ENCODE results near the gene SLC27A1.
"Not testable (repeated sequence)": the region's sequence is repeated elsewhere in the genome, so short reads cannot be mapped to it uniquely, and the experiment has no call there.

SLC27A1 gene

DNA sequence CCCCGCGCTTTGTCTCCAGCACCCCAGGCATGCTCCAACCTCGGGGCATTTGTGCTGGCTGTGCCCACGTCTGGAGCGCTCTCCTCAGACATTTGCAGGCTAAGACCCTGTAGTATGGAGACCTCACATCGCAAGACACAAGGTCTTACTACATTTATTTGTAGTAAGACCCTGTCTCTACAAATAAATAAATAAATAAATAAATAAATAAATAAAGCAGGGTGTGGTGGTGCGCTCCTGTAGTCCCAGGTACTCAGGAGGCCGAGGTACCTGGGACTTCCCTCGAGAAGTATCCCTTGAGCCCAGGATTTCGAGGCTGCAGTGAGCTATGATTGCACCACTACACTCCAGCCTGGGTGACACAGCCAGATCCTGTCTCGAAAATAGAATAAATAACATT lies 14.2 kb upstream of the SLC27A1 start:
- DNase-seq (ENCODE audit: low read depth) = no peak

DNA sequence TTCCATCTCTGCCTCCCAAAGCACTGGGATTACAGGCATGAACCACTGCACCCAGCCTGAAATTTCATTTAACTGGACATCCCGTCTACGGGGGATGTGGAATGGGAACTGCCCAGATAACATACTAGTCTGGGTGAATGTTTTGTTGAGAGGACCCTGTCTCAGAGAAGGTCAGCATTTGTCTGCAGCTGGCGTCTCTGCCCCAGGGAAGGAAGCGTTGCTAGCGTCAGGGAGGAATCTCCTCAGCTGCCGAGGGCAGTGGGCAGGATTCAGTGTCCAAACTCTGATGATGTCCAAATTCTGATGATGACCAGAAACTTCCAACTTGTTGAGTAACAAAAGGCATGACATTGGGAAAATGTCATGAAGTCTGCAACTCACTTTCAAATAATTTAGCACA lies 12.7 kb upstream of the SLC27A1 start:
- DNase-seq (ENCODE audit: low read depth) = no peak

DNA sequence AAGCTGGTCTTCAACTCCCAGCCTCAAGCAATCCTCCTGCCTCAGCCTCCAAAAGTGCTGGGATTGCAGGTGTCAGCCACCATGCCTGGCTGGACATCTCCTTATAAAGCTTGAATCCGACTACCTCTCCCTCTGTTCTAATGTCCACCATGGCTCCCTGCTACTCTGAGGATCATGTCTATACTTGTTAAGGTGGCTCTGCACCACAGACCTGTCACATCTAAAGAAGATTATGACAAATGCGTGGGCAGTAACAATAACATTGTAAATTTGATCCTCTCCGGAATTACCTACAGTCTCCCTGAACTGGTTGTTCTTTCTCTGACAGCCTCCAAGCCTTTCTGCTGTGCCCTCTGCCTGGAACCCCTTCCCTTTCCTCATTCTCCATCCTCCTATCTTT lies 11.4 kb upstream of the SLC27A1 start:
- DNase-seq (ENCODE audit: low read depth) = no peak

DNA sequence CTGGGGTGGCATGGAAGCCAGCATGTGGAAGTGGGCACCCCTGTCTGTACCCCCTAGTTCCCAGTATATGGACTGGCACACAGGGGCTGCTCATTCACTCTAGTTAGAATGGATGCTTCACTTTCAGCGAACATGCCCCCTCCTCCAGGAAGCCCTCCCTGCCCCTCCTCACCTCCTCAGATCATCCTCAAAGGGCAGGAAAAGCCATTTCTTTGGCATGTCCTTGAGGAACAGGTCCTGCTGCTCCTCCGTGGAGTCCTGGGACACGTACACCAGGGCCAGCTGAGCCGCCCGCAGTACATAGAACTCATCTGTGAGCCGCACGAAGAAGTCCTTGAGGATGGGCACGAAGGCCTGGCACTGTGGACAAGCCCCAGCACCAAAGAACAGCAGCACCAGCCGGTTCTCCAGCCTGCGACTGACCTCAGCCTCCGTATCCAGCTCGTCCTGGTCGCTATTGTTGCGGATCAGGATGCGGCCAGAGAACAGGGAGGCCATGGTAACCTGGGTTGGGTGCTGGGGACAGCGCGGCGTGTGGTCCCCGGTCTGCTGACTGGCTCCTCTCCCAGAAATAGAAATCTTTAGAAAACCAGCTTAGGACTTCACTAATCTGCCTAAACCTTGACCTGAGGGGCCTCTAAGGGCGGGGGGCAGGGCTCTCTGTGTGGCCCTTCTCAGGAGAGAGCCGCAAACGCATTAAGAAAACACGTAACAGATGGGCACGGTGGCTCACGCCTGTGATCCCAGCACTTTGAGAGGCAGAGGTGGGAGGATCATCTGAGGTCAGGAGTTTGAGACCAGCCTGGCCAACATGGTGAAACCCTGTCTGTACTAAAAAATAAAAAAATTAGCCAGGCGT lies 9.7 kb upstream of the SLC27A1 start, which contains the start of gene NXNL1:
NXNL1 (minus strand) TSS at position 555 of the 859 bp plus-strand sequence; CDS start at position 498, 57 bp downstream.
- no peak for DNase-seq (ENCODE audit: low read depth)

DNA sequence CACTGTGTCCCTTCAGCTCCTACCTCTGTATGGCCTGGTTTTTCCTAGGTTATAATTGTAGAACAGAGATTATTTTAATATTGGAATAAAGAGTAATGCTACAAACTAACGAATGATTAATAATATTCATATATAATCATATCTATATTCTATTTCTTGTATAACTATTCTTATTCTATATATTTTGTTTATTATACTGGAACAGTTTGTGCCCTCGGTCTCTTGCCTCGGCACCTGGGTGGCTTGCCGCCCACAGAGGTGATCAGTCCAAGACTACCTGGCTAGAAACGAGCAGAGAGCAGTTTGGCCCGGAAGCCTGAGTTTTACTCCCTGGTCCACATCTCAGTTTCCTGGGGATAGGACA lies 3.9 kb upstream of the SLC27A1 start:
- no peak for DNase-seq (ENCODE audit: low read depth)

DNA sequence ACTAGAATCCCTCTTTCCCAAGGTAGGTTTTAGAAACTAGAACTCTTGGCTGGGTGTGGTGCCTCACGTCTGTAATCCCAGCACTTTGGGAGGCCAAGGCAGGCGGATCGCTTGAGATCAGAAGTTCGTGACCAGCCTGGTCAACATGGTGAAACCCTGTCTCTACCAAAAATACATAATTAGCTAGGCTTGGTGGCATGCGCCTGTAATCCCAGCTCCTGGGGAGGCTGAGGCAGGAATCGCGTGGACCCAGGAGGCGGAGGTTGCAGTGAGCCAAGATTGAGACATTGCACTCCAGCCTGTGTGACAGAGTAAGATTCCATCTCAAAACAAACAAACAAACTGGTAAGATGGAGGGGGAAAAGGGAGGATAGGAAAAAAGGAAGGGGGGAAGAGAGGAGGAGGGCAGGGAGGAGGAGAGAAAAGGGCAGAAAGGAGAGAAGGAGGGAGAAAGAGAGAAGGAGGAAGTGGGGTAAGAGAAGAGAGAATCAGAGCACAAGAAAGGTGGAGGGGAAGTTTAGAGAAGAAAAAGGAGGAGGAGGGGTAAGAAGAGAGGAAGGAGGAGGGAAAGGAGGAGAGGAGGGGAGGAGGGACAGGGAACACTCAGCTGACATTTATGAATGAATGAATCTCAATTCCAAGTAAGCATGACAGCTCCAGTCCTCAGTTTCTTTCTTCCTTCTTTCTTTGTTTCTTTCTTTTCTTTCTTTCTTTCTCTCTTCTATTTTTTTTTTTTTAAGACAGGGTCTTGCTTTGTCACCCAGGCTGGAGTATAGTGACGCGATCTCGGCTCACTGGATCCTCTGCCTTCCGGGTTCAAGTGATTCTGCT lies 2.6 kb upstream of the SLC27A1 start:
- DNase-seq (ENCODE audit: low read depth) = no peak

DNA sequence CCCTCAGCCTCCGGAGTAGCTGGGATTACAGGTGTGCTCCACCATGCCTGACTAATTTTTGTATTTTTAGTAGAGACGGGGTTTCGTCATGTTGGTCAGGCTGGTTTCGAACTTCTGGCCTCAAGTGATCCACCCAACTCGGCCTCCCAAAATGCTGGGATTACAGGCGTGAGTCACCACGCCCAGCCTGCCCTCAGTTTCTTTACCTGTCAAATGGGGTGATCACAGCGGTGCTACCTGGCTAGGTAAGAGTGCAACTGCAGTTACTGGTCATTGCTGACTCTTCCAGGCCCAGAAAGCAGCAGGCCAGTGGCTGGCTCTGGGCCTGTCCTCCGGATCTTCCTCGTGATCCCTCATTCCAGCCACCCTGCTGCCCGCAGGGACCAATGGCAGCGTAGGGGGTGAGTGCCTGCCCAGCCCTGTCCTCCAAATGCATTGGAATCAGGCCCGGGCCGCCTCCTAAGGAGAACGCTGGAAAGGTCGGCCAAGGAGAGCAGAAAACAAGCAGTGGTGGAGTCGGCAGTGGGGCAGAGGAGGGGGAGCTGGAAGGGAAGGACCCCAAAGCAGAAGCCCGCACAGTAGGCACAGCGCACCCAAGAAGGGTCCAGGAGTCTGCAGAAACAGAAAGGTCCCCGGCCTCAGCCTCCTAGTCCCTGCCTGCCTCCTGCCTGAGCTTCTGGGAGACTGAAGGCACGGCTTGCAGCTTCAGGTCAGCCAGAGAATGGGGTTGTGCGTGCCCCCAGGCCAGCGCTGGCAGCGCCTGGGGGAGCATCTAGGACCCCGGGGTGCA lies 1.8 kb upstream of the SLC27A1 start:
- no peak for DNase-seq (ENCODE audit: low read depth)

DNA sequence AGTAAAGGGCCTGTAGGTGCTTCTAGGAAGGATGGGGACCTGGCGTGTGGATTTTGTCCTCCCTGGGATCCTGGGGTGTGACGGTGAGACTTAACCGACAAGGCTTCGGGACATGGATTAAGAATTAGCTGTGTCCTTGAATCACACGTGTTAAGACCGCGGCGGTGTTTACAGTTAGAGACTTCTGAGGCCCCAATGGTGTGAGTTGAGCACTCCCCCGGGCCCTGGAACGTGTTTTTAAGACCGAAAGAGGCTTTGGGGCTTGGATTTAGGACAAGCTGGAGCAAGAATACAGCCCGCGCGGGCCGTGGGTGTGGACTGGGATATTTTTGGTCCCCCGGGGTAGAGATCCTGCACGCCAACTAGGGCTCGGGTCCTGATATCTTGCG lies 1.2 kb upstream of the SLC27A1 start:
- no peak for DNase-seq (ENCODE audit: low read depth)

DNA sequence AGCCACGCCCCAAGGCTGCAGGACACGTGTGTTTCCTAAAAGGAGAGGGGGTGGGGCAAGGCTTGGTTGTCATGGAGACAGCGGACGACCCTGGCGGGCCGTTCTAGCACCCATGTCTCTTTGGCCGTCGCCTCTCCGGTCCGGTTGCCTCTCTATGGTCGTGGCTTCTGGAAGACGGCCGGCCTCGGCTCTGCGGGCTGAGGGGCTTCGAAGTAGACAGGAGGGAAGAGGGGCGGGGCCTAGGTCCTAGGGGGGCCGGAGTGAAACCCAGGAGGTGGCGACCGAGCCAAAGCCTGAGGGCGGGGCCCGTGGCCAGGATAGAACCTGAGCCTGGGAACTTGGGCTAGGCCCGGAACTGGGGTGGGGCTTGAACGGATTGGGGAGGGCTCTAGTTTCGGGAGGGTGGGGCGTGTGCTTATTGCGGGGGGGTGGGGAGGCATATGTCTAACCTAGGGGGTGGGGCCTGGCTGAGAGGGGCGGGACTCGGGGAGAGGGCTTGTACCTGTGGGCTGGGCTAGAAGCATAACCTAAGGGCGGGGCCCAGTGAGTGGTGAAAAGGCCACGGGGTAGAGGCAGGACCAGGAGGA lies 750 bp upstream of the SLC27A1 start:
- peak; percentile 97 for DNase-seq (ENCODE audit: low read depth)

DNA sequence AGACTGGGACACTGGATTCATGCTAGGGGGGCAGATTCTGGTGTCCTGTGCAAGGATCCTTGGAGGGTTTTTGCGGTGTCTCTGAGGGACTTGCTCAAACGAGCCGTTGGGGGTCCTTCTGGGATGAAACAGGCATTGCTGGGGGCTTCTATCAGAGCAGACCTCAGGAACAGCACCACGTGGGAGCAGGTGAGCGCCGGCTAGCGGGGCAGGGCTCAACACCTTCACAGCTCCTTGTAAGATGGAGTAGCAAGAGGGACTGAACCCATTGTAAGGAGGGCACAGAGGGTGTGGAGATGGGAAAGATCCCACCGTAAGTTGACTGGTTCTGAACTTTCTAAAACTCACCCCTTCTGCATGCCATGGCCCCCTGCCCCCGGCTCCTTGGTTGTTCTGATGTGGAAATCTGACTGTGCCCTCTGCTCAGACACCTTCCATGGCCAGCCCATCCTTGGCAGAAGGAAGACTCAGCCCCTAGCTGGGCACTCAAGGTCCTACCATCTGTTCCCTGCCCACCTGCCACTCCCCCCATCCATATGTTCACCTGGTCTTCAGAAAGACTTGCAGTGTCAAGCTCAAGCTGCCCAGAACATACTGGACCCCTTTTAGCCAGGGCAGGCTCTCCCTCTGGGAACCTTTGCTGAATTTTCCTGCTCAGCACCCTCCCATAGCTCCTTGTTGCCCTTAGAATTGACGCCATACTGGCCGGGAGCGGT lies 1.2 kb downstream of the SLC27A1 start:
- no peak for DNase-seq (ENCODE audit: low read depth)

DNA sequence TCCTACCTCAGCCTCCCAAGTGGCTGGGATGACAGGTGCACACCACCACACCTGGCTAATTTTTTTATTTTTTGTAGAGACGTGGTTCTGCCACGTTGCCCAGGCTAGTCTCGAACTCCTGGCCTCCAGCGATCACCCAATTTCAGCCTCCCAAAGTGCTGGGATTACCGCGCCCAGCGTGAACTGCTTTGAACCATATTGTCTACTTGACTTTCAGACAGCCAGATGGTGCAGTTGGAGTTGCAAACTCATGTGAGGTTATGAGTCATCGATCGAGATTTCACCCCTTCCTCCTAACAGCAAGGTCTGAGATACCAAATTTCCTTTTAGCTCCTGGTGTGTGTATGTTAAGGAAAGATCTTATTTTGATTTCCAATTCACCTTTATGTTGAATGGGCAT lies 2.7 kb downstream of the SLC27A1 start:
- no peak for DNase-seq (ENCODE audit: low read depth)

DNA sequence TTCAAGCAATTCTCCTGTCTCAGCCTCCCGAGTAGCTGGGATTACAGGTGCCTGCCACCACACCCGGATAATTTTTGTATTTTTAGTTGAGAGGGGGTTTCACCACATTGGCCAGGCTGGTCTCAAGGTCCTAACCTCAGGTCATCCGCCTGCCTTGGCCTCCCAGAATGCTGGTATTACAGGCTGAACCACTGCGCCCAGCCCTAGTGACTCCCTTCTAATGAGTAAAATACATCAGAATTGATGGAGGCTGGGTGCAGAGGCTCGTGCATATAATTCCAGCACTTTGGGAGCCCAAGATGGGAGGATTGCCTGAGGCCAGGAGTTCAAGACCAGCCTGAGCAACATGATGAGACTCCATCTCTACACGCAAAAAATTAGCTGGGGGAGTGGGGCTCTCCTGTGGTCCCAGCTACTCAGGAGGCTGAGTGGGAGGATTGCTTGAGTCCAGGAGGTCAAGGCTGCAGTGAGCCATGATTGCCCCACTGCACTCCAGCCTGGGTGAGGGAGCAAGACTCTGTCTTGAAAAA lies 4.8 kb downstream of the SLC27A1 start:
- DNase-seq (ENCODE audit: low read depth) = not testable (repeated sequence)

DNA sequence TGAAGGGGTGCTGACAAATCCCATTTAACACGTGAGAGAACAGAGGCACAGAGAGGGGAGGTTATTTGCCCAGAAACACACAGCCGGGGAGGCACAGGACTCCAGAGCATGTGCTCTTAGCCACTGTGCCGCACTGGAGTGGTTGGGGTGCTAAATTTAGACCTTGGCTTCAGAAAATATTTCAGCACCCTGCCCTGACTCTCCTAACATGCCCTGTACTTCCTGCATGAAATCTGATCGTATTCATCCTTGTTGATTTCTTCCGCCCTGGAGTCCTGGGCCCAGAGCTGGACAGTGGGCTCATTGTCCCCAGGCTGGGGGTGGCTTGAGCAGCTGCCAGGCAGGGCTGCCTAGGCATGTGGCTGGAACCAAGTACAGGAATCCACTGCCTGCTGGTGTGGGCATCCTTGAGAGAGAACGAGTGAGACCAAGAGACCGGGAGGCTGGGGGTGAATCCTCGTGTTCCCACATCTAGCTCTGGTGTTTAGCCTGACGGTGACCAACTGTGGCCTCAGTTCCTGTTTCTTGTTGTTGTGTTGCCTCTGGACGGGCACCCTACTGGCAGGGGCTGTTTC lies 5.3 kb downstream of the SLC27A1 start:
- DNase-seq (ENCODE audit: low read depth) = no peak

DNA sequence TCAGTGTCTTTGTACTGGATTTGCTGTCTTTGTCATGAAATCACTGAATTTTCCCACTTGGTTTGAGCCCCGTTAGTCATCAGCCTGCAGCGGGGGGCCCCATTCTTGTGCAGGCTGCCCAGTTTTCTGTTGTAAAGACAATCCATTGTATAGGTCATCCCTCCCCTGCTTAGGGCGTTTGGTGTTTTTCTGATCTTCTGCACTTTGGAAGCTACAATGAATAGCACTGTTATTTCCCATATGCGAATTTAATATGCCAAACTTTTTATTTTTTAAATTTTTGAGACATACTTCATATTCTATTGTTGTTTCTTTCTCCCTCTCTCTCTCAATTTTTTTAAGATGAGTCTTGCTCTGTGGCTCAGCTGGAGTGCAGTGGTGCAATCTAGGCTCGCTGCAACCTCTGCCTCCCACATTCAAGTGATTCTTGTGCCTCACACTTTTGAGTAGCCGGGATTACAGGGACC lies 9.0 kb downstream of the SLC27A1 start:
- DNase-seq (ENCODE audit: low read depth) = no peak

DNA sequence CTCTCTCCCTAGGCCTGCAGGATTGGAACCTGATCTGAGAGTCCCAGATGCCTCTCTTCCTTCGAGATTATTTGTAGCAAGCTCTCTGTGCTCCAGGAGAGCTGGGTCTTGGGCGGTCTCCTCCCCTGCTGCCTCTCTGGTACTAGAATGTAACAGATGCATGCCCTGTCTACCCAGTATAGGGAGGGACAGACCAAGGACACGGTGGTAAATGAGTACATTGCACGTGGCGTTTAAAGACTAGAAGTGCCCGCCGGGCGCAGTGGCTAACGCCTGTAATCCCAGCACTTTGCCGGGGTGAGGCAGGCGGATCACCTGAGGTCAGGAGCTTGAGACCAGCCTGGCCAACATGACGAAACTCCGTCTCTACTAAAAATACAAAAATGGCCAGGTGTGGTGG lies 11.7 kb downstream of the SLC27A1 start:
- no peak for DNase-seq (ENCODE audit: low read depth)

DNA sequence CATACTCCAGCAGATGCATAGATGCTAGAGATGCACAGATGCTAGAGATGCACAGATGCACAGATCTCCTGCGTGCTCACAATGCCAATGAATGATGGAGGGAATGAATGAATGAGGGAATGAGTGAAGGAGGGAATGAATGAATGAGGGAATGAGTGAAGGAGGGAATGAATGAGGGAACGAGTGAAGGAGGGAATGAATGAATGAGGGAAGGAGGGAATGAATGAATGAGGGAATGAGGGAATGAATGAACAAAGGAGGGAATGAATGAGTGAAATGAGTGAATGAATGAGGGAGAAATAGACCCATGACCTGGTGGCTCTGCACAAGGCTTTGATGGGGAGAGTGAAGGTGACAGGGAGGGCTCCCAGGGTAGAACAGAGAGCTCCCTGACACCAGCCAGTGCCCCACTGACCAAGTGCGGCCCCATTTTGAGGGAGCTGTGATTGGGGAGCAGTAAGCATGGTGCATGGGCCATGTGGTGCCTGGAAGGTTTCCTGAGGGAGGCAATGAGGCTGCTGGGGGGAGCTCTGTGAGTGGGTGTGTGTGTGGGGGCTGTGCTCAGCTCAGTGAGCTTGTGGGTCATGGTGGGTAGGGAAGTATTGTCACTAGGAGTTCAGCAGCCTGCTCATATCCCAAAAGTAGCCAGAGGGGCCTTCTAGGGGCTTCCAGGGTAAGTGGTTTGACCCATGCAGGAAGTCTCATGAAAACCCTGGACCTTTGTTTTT lies 12.7 kb downstream of the SLC27A1 start:
- DNase-seq (ENCODE audit: low read depth) = no peak

DNA sequence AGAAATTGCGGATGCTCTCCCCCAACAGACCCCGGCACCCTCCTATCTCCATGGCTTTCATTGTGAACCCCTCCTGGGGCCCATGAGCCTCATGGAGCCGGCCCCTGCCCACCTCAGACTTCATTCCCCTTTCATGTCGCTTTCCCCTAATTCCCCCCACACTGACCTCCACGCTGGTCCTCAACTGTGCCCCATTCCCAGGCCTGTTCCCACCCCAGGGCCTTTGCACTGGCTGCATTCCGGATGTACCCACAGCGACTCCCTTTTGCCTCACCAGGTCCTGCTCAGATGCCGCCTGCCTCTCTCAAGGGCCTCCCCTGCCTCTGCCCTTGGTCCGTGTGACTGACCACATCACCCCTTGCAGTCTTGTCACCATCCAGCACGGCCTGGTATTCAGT lies 13.3 kb downstream of the SLC27A1 start:
- no peak for DNase-seq (ENCODE audit: low read depth)

DNA sequence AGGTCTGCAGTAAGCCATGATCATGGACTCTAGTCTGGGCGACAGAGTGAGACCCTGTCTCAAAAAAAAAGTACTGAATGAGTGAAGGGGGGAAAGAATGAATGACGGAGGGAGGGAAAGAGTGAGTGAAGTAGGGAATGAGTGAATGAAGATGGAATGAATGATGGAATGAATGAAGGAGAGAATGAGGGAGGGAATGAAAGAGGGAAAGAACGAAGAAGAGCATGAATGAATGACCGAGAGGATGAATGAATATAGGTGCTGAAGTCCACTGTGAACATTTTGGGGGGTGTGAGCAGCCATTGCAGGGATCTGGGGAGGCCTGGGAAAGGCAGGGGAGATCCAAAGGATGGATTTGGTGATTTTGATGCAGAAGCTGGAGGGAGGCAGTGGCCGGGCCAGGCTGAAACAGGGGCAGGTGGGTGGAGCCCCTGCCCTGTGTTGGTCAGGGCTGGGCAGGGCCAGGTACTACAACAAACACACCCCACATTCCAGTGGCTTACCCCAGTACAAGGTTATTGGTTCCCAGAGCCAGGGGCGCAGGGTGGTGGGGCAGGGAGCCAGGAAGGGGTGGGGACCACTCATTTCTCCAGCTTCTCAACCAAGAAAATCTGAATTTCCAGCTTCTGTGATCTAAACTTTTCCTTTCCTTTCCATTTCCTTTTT lies 14.3 kb downstream of the SLC27A1 start:
- no peak for DNase-seq (ENCODE audit: low read depth)

DNA sequence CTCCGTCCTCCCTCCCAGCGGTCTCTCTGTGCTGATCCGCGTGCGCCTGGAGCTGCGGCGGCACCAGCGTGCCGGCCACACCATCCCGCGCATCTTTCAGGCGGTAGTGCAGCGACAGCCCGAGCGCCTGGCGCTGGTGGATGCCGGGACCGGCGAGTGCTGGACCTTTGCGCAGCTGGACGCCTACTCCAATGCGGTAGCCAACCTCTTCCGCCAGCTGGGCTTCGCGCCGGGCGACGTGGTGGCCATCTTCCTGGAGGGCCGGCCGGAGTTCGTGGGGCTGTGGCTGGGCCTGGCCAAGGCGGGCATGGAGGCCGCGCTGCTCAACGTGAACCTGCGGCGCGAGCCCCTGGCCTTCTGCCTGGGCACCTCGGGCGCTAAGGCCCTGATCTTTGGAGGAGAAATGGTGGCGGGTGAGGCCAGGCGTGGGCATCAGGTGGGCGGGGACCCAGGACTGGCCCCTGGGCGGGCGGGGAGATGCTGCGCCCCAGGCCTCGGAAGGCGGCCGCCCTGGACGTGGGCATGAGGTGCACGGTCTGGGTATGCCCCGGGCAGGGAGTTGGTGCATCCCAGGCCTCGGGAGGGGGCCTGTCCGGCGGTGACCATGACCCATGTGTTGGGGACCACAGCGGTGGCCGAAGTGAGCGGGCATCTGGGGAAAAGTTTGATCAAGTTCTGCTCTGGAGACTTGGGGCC lies 16.4 kb downstream of the SLC27A1 start:
- DNase-seq (ENCODE audit: low read depth) = no peak
